HG03135 (cell line): ENCODE measurements around the gene DCXR.

ENCODE experiments used
- ATAC-seq: cut with Tn5 transposase; IDR thresholded peaks from one replicate; pipeline ENCODE4 v1.9.1; 2021; ENCODE audit warnings: mild to moderate bottlenecking, moderate library complexity; ENCODE audit not compliant: unreplicated experiment

The DCXR gene

GRCh38 chr17:82000803-82001570 is 36.5 kb downstream of the DCXR start:
- no peak for ATAC-seq

- ATAC-seq = no peak
Measured at GRCh38 chr17:81999976-82000802, 37.3 kb downstream of the DCXR start.

GRCh38 chr17:81999587-81999975 is 37.9 kb downstream of the DCXR start:
- no peak for ATAC-seq

GRCh38 chr17:81998691-81999438 is 38.6 kb downstream of the DCXR start:
- no peak for ATAC-seq

- ATAC-seq = no peak
Measured at GRCh38 chr17:81998212-81998611, 39.3 kb downstream of the DCXR start.

GRCh38 chr17:81996757-81997441 is 40.6 kb downstream of the DCXR start:
- no peak for ATAC-seq

GRCh38 chr17:81996232-81996756 is 41.2 kb downstream of the DCXR start:
- ATAC-seq = no peak

- ATAC-seq = no peak
Measured at GRCh38 chr17:81995463-81996231, 41.9 kb downstream of the DCXR start.

GRCh38 chr17:81994593-81995462 is 42.7 kb downstream of the DCXR start:
- ATAC-seq = no peak

- ATAC-seq = no peak
Measured at GRCh38 chr17:81993729-81994592, 43.5 kb downstream of the DCXR start.

GRCh38 chr17:81992306-81993102 is 45.0 kb downstream of the DCXR start:
- no peak for ATAC-seq

GRCh38 chr17:81991684-81992305 is 45.7 kb downstream of the DCXR start:
- ATAC-seq = no peak

- ATAC-seq = no peak
Measured at GRCh38 chr17:81990836-81991683, 46.4 kb downstream of the DCXR start.

- no peak for ATAC-seq
Measured at GRCh38 chr17:81987161-81987770, 50.2 kb downstream of the DCXR start.

- ATAC-seq = no peak
Measured at GRCh38 chr17:81986606-81987005, 50.9 kb downstream of the DCXR start.
